ENCODE measurements around the gene KRT85.

The KRT85 gene

DNA sequence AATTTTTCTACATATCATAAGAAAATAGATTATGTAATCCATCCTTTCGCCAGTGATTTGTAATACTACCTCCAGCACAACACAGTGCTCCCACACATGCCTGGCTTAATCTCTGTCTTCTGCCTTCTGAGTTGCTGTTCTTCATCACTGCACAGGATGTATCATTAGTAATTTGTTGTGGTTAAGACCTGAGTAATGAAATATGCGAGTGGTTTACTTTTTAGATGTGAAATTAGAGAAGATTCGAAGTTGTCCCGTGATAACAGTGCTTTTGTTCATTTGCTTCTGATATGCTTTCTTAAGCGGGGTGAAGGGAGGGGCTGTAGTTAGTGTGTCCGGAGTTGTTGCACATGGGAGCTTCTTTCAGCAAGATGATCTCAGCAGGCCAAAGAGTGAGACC is 18.1 kb downstream of the KRT85 start:
- Histone ChIP-seq H3K9me3 (ENCODE audit: control insufficient read depth, low read length) (no peaks in the 10 kb centered on the region), H3K14ac (ENCODE audit: low read length in 2 of 2) (no peak overlapping the region), H3K4me3 (ENCODE audit: insufficient read depth in 1 of 2, low read depth in 1 of 2, low read length in 2 of 2) (no peak overlapping the region), H3K36me3 (ENCODE audit: control insufficient read depth in 1 of 2, insufficient read depth in 2 of 2, low read depth in 1 of 2, low read length in 2 of 2) (no peaks in the 10 kb centered on the region), H2AK5ac (ENCODE audit: low read length, severe bottlenecking) (no peak overlapping the region), H3K4me1 (ENCODE audit: control insufficient read depth, insufficient read depth, low read depth, low read length) (no peaks in the 10 kb centered on the region), H3K27me3 (ENCODE audit: control insufficient read depth in 1 of 2, insufficient read depth in 1 of 2, low read length in 2 of 2) (peaks cover 51 to 93% of the 10 kb centered on the region in 2 experiments), H2AFZ (ENCODE audit: low read depth, low read length) (no peak overlapping the region), H3K18ac (ENCODE audit: low read depth in 1 of 2, low read length in 2 of 2) (no peak overlapping the region), H3K4me2 (ENCODE audit: low read length, poor library complexity, severe bottlenecking) (no peak overlapping the region), H3K27ac (ENCODE audit: low read length, poor library complexity, severe bottlenecking) (no peak overlapping the region), H4K8ac (ENCODE audit: low read length) (no peak overlapping the region), H3K23ac (ENCODE audit: low read length in 2 of 2) (no peak overlapping the region), H2BK5ac (ENCODE audit: low read depth, low read length, poor library complexity, severe bottlenecking) (no peak overlapping the region), H2BK120ac (ENCODE audit: low read depth, low read length) (no peak overlapping the region), H3K4ac (ENCODE audit: low read depth in 1 of 2, low read length in 2 of 2) (no peak overlapping the region), H3K79me1 (replicated peaks; ENCODE audit: low read length, poor library complexity, severe bottlenecking) (no peaks in the 10 kb centered on the region), H3K9ac (ENCODE audit: low read length) (no peak overlapping the region), H2BK15ac (ENCODE audit: low read depth, poor library complexity, severe bottlenecking) (no peak overlapping the region), H4K91ac (ENCODE audit: low read length) (no peak overlapping the region), H2BK12ac (ENCODE audit: low read length in 2 of 2) (no peak overlapping the region)
- 88% methylated on average over 6 of the region's 6 CpGs for WGBS
- no peak for DNase-seq

DNA sequence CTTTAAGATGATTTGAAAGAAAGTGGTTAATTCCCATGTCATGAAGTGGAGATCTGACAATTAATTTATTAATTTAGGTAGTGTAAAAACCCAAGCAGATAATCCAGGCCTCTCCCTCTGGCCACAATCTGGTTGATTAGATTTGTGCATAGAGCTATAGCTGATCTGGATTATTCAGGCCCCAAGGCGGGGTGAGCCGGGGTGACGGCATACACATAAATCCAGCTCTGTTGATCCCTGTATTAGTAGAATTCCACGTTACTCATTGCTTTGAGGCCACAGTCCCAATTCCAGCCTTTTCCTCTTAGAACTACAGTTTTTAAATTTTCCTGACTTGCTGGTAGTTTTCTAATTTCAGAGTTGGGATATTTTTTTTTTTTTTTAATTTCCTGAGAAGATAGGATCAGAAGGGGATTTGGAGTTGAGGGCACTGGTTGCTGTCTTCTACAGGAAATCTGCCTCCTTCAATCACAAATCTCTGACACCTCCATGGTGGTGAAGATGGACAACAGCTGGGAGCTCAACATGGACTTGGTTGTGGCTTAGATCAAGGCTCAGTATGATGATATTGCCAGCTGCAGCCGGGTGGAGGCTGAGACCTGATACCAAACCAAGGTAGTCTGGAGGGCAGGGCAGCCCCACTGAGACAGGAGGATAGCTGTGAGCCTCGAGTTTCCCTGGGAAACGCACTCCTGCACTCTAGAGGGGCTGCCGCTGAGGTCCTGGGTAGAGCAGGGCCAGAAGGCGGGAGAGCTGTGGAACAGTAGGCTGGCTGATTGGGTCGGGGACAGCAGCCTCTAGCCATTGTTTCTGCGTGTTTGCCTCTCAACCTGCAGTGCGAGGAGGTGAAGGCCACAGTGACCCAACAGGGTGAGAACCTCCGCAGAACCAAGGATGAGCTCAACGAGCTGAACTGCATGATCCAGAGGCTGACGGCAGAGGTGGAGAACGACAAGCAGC is 19.4 kb downstream of the KRT85 start:
- Histone ChIP-seq H3K36me3 (ENCODE audit: control insufficient read depth in 1 of 2, insufficient read depth in 2 of 2, low read depth in 1 of 2, low read length in 2 of 2) (no peaks in the 10 kb centered on the region), H3K14ac (ENCODE audit: low read length in 2 of 2) (no peak overlapping the region), H3K18ac (ENCODE audit: low read depth in 1 of 2, low read length in 2 of 2) (no peak overlapping the region), H3K4me2 (ENCODE audit: low read length, poor library complexity, severe bottlenecking) (no peak overlapping the region), H3K4me1 (ENCODE audit: control insufficient read depth, insufficient read depth, low read depth, low read length) (no peaks in the 10 kb centered on the region), H3K27me3 (ENCODE audit: control insufficient read depth in 1 of 2, insufficient read depth in 1 of 2, low read length in 2 of 2) (peaks cover 54 to 93% of the 10 kb centered on the region in 2 experiments), H3K23ac (ENCODE audit: low read length in 2 of 2) (no peak overlapping the region), H2BK12ac (ENCODE audit: low read length in 2 of 2) (no peak overlapping the region), H2AK5ac (ENCODE audit: low read length, severe bottlenecking) (no peak overlapping the region), H4K8ac (ENCODE audit: low read length) (no peak overlapping the region), H3K79me1 (replicated peaks; ENCODE audit: low read length, poor library complexity, severe bottlenecking) (no peaks in the 10 kb centered on the region), H2AFZ (ENCODE audit: low read depth, low read length) (no peak overlapping the region), H4K91ac (ENCODE audit: low read length) (no peak overlapping the region), H3K4ac (ENCODE audit: low read depth in 1 of 2, low read length in 2 of 2) (no peak overlapping the region), H3K27ac (ENCODE audit: low read length, poor library complexity, severe bottlenecking) (no peak overlapping the region), H2BK5ac (ENCODE audit: low read depth, low read length, poor library complexity, severe bottlenecking) (no peak overlapping the region), H3K4me3 (ENCODE audit: insufficient read depth in 1 of 2, low read depth in 1 of 2, low read length in 2 of 2) (no peak overlapping the region), H3K9ac (ENCODE audit: low read length) (no peak overlapping the region), H2BK120ac (ENCODE audit: low read depth, low read length) (no peak overlapping the region), H3K9me3 (ENCODE audit: control insufficient read depth, low read length) (peaks cover 7% of the 10 kb centered on the region), H2BK15ac (ENCODE audit: low read depth, poor library complexity, severe bottlenecking) (no peak overlapping the region)
- no peak for DNase-seq
- WGBS: 65% methylated on average over 15 of the region's 16 CpGs

- H2BK15ac ChIP-seq (ENCODE audit: low read depth, poor library complexity, severe bottlenecking): no peak overlapping the region
- H3K23ac ChIP-seq (ENCODE audit: low read length in 2 of 2): no peak overlapping the region
- H2BK5ac ChIP-seq (ENCODE audit: low read depth, low read length, poor library complexity, severe bottlenecking): no peak overlapping the region
- H4K8ac ChIP-seq (ENCODE audit: low read length): no peak overlapping the region
- H3K27ac ChIP-seq (ENCODE audit: low read length, poor library complexity, severe bottlenecking): no peak overlapping the region
- DNase-seq: no peak
- H3K4me2 ChIP-seq (ENCODE audit: low read length, poor library complexity, severe bottlenecking): no peak overlapping the region
- H3K18ac ChIP-seq (ENCODE audit: low read depth in 1 of 2, low read length in 2 of 2): no peak overlapping the region
- H2AK5ac ChIP-seq (ENCODE audit: low read length, severe bottlenecking): no peak overlapping the region
- no peak overlapping the region for H2BK12ac ChIP-seq (ENCODE audit: low read length in 2 of 2)
- no peak overlapping the region for H3K9ac ChIP-seq (ENCODE audit: low read length)
- no peak overlapping the region for H3K4me3 ChIP-seq (ENCODE audit: insufficient read depth in 1 of 2, low read depth in 1 of 2, low read length in 2 of 2)
- no peak overlapping the region for H4K91ac ChIP-seq (ENCODE audit: low read length)
- no peak overlapping the region for H2BK120ac ChIP-seq (ENCODE audit: low read depth, low read length)
- no peaks in the 10 kb centered on the region for H3K4me1 ChIP-seq (ENCODE audit: control insufficient read depth, insufficient read depth, low read depth, low read length)
- H3K36me3 ChIP-seq (ENCODE audit: control insufficient read depth in 1 of 2, insufficient read depth in 2 of 2, low read depth in 1 of 2, low read length in 2 of 2): no peaks in the 10 kb centered on the region
- no peak overlapping the region for H2AFZ ChIP-seq (ENCODE audit: low read depth, low read length)
- WGBS: 78% methylated on average over 9 of the region's 9 CpGs
- peaks cover 55 to 93% of the 10 kb centered on the region in 2 experiments for H3K27me3 ChIP-seq (ENCODE audit: control insufficient read depth in 1 of 2, insufficient read depth in 1 of 2, low read length in 2 of 2)
- H3K14ac ChIP-seq (ENCODE audit: low read length in 2 of 2): no peak overlapping the region
- peaks cover 7% of the 10 kb centered on the region for H3K9me3 ChIP-seq (ENCODE audit: control insufficient read depth, low read length)
- no peak overlapping the region for H3K4ac ChIP-seq (ENCODE audit: low read depth in 1 of 2, low read length in 2 of 2)
- no peaks in the 10 kb centered on the region for H3K79me1 ChIP-seq (replicated peaks; ENCODE audit: low read length, poor library complexity, severe bottlenecking)
These were observed 20.3 kb downstream of the KRT85 start for GRCh38 chr12:52347016-52347415.

DNA sequence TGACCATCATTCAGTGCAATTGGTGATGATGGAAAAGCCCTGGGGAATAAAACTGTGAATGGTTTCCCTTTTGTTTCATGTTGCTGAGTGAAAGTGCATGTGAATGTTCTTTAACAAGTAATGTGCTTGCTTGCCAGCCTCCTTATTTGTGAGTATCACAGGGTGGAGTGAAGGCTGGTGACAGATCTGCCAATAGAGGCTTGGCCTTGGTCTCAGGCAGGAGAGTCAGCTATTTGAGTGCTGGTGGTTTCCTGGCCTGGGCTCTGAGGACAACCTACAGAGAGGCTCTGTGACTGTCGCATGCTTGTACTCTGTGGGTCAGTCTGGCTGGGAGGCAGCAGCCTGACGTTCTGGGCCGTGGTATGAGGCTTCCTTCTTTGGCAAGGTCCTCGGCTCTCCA is 20.7 kb downstream of the KRT85 start:
- no peak overlapping the region for H3K4me3 ChIP-seq (ENCODE audit: insufficient read depth in 1 of 2, low read depth in 1 of 2, low read length in 2 of 2)
- H2BK120ac ChIP-seq (ENCODE audit: low read depth, low read length): no peak overlapping the region
- no peak overlapping the region for H2BK15ac ChIP-seq (ENCODE audit: low read depth, poor library complexity, severe bottlenecking)
- no peaks in the 10 kb centered on the region for H3K36me3 ChIP-seq (ENCODE audit: control insufficient read depth in 1 of 2, insufficient read depth in 2 of 2, low read depth in 1 of 2, low read length in 2 of 2)
- WGBS: 63% methylated on average over 4 of the region's 4 CpGs
- no peaks in the 10 kb centered on the region for H3K79me1 ChIP-seq (replicated peaks; ENCODE audit: low read length, poor library complexity, severe bottlenecking)
- no peak overlapping the region for H3K9ac ChIP-seq (ENCODE audit: low read length)
- no peak overlapping the region for H3K4me2 ChIP-seq (ENCODE audit: low read length, poor library complexity, severe bottlenecking)
- no peak overlapping the region for H2AK5ac ChIP-seq (ENCODE audit: low read length, severe bottlenecking)
- DNase-seq: no peak
- H3K9me3 ChIP-seq (ENCODE audit: control insufficient read depth, low read length): peaks cover 7% of the 10 kb centered on the region
- no peak overlapping the region for H2BK12ac ChIP-seq (ENCODE audit: low read length in 2 of 2)
- H2AFZ ChIP-seq (ENCODE audit: low read depth, low read length): no peak overlapping the region
- H4K91ac ChIP-seq (ENCODE audit: low read length): no peak overlapping the region
- H3K23ac ChIP-seq (ENCODE audit: low read length in 2 of 2): no peak overlapping the region
- no peak overlapping the region for H3K27ac ChIP-seq (ENCODE audit: low read length, poor library complexity, severe bottlenecking)
- no peak overlapping the region for H3K4ac ChIP-seq (ENCODE audit: low read depth in 1 of 2, low read length in 2 of 2)
- H3K27me3 ChIP-seq (ENCODE audit: control insufficient read depth in 1 of 2, insufficient read depth in 1 of 2, low read length in 2 of 2): peaks cover 56 to 93% of the 10 kb centered on the region in 2 experiments
- H4K8ac ChIP-seq (ENCODE audit: low read length): no peak overlapping the region
- H3K4me1 ChIP-seq (ENCODE audit: control insufficient read depth, insufficient read depth, low read depth, low read length): no peaks in the 10 kb centered on the region
- H2BK5ac ChIP-seq (ENCODE audit: low read depth, low read length, poor library complexity, severe bottlenecking): no peak overlapping the region
- no peak overlapping the region for H3K14ac ChIP-seq (ENCODE audit: low read length in 2 of 2)
- H3K18ac ChIP-seq (ENCODE audit: low read depth in 1 of 2, low read length in 2 of 2): no peak overlapping the region
